HepG2 (cell line): ENCODE data around the gene OR52K1. TPM values are rescaled to one million over a fixed set of nuclear protein-coding genes. Genes with fewer than 3 reads are reported as not detected.

Experiments
- ATAC-seq: fragments of 200-7000 bp; cut with Tn5 transposase; 3 replicates; pipeline ENCODE4 v1.9.1; 2020; ENCODE audit warnings: mild to moderate bottlenecking, moderate library complexity
- BruUV-seq: library from RNA; stranded (reverse); fragments of 400-500 nt; replicated peaks from 2 replicates; lab custom pipeline; 2021; lab: Mats Ljungman, UMichigan
- CTCF ChIA-PET: fragments of 300-600 bp; formaldehyde crosslinking; extraction: SDS; loops from one replicate; lab custom pipeline; 2021; ENCODE audit warnings: low total read pairs, inconsistent platforms, low intra/inter-chr PET ratio; lab: Yijun Ruan, JAX
- POLR2A ChIA-PET: fragments of 350-600 bp; sonication (Branson Sonifier 250); formaldehyde crosslinking; loops from one replicate; lab custom pipeline; 2020; ENCODE audit warnings: antibody characterized with exemption, inconsistent platforms; lab: Yijun Ruan, JAX
- DNase-seq: peaks from one replicate; pipeline ENCODE4 v3.0.0-alpha.2; 2015; ENCODE audit warnings: low spot score
- FAIRE-seq: peaks from 3 replicates; lab custom pipeline; 2011; peaks lifted over from hg19 to GRCh38; lab: Jason Lieb, UNC
- H2AFZ ChIP-seq: one replicate; pipeline ENCODE4 v1.6.1; 2011; ENCODE audit warnings: low read length, inconsistent platforms
- H3K27ac ChIP-seq: fragments of 300-600 bp; 3 replicates; pipeline ENCODE4 v1.8.0; 2011; ENCODE audit warnings: mixed run types, mild to moderate bottlenecking, mixed read lengths, low read length, inconsistent platforms; ENCODE audit not compliant: insufficient read depth; ENCODE audit errors: extremely low read length
- H3K27me3 ChIP-seq, 2 experiments: fragments of 200-600 bp in 1 of 2; 2 replicates in 1 of 2; 3 replicates in 1 of 2; pipeline versions ENCODE4 v1.6.0 to v1.8.0; 2011; ENCODE audit warnings: low read length in 2 of 2, mild to moderate bottlenecking in 2 of 2, moderate library complexity in 2 of 2, inconsistent platforms in 1 of 2; ENCODE audit not compliant: insufficient read depth in 2 of 2, control insufficient read depth in 1 of 2
- H3K36me3 ChIP-seq, 2 experiments: fragments of 200-600 bp in 1 of 2; replicated peaks in 1 of 2; 2 replicates in 1 of 2; 3 replicates in 1 of 2; pipeline versions ENCODE4 v1.5.1 to v1.8.0; 2011; ENCODE audit warnings: low read length in 2 of 2, inconsistent platforms in 1 of 2; ENCODE audit not compliant: insufficient read depth in 2 of 2, control insufficient read depth in 1 of 2
- H3K4me1 ChIP-seq: 2 replicates; pipeline ENCODE4 v1.5.1; 2012; ENCODE audit warnings: low read length, inconsistent platforms; ENCODE audit not compliant: insufficient read depth
- H3K4me2 ChIP-seq: 2 replicates; pipeline ENCODE4 v1.6.0; 2011; ENCODE audit warnings: low read depth, low read length, inconsistent platforms
- H3K4me3 ChIP-seq, 3 experiments: fragments of 200-600 bp in 1 of 3; sonication (generic), shearing (Covaris generic) in 1 of 3; replicated peaks in 1 of 3; 2 replicates each; pipeline ENCODE4 v1.5.1; 2011 to 2016; ENCODE audit warnings: low read length in 3 of 3, inconsistent platforms in 2 of 3, low read depth in 2 of 3, mild to moderate bottlenecking in 2 of 3, control low read depth in 1 of 3, mixed read lengths in 1 of 3; ENCODE audit not compliant: insufficient read depth in 1 of 3
- H3K79me2 ChIP-seq: one replicate; pipeline ENCODE4 v1.6.1; 2011; ENCODE audit warnings: low read length, inconsistent platforms; ENCODE audit not compliant: insufficient read depth
- H3K9ac ChIP-seq: 2 replicates; pipeline ENCODE4 v1.6.0; 2011; ENCODE audit warnings: mild to moderate bottlenecking, low read depth, low read length, inconsistent platforms; ENCODE audit not compliant: insufficient read depth
- H3K9me3 ChIP-seq: 2 replicates; pipeline ENCODE4 v1.5.1; 2012; ENCODE audit warnings: mild to moderate bottlenecking, low read length
- H4K20me1 ChIP-seq: 2 replicates; pipeline ENCODE4 v1.6.0; 2011; ENCODE audit warnings: inconsistent platforms, mild to moderate bottlenecking, low read length, moderate library complexity; ENCODE audit not compliant: insufficient read depth
- DMAP1 ChIP-seq: IDR thresholded peaks from 2 replicates; pipeline ENCODE4 v1.6.1; 2016
- HIVEP1 ChIP-seq: sonication (generic); formaldehyde crosslinking; IDR thresholded peaks from 2 replicates; pipeline ENCODE4 v1.4.0; 2020; ENCODE audit warnings: mild to moderate bottlenecking, missing genetic modification reagents
- HMG20A ChIP-seq: IDR thresholded peaks from 2 replicates; pipeline ENCODE4 v1.6.1; 2016; ENCODE audit warnings: borderline replicate concordance
- JDP2 ChIP-seq: sonication (generic); formaldehyde crosslinking; IDR thresholded peaks from 2 replicates; pipeline ENCODE4 v1.8.1; 2022; ENCODE audit warnings: missing genetic modification reagents, borderline replicate concordance
- POLR2G ChIP-seq: fragments of 200-400 bp; formaldehyde crosslinking; IDR thresholded peaks from 2 replicates; pipeline ENCODE4 v1.6.1; 2018; ENCODE audit warnings: mild to moderate bottlenecking, low read depth, low read length, moderate library complexity
- RBM39 ChIP-seq: fragments of 200-400 bp; formaldehyde crosslinking; IDR thresholded peaks from one replicate; pipeline ENCODE4 v1.6.1; 2018; ENCODE audit warnings: antibody characterized with exemption, mild to moderate bottlenecking, low read depth, low read length; ENCODE audit not compliant: poor library complexity, severe bottlenecking
- SKIL ChIP-seq: sonication (generic); formaldehyde crosslinking; IDR thresholded peaks from 2 replicates; pipeline ENCODE4 v1.8.0; 2022; ENCODE audit warnings: missing genetic modification reagents, mild to moderate bottlenecking, moderate library complexity, borderline replicate concordance
- SYNCRIP ChIP-seq: fragments of 200-400 bp; formaldehyde crosslinking; IDR thresholded peaks from 2 replicates; pipeline ENCODE4 v1.6.1; 2018; ENCODE audit warnings: mild to moderate bottlenecking, low read depth, low read length; ENCODE audit not compliant: insufficient read depth
- ZFP82 ChIP-seq: sonication (generic); formaldehyde crosslinking; IDR thresholded peaks from 2 replicates; pipeline ENCODE4 v1.5.1; 2020; ENCODE audit warnings: mild to moderate bottlenecking, missing genetic modification reagents, borderline replicate concordance
- ZNF207 ChIP-seq: fragments of 450-650 bp; IDR thresholded peaks from 2 replicates; pipeline ENCODE4 v1.6.1; 2016; ENCODE audit warnings: antibody characterized with exemption, borderline replicate concordance
- ZNF232 ChIP-seq: sonication (generic); formaldehyde crosslinking; IDR thresholded peaks from 2 replicates; pipeline ENCODE4 v1.4.0; 2020; ENCODE audit warnings: missing genetic modification reagents, borderline replicate concordance
- ZNF256 ChIP-seq: sonication (generic); formaldehyde crosslinking; conservative IDR thresholded peaks from 2 replicates; pipeline ENCODE4 v1.4.0; 2020; ENCODE audit warnings: missing genetic modification reagents
- ZNF574 ChIP-seq: sonication (generic); formaldehyde crosslinking; IDR thresholded peaks from 2 replicates; pipeline ENCODE4 v1.4.0; 2020; ENCODE audit warnings: missing genetic modification reagents
- ZSCAN21 ChIP-seq: sonication (generic); formaldehyde crosslinking; IDR thresholded peaks from 2 replicates; pipeline ENCODE4 v1.8.0; 2022; ENCODE audit warnings: mild to moderate bottlenecking, missing genetic modification reagents, moderate library complexity, borderline replicate concordance
- WGBS: methylation state at CpG from one replicate; pipeline ENCODE4 v1.1.6; 2017; ENCODE audit warnings: low lambda C conversion rate; 5-methylcytosine and 5-hydroxymethylcytosine counted together
- in situ Hi-C: cut with HindIII; loops from 2 replicates; pipeline ENCODE4 v1.10.0; 2017; ENCODE audit warnings: low pct_unique_long_range_greater_than_20kb; ENCODE audit not compliant: extremely low pct_ligation_motif_present
- intact Hi-C: fragments of 100-400 bp; cut with micrococcal nuclease; formaldehyde crosslinking; loops from one replicate; pipeline ENCODE4 v1.10.0; 2022; ENCODE audit not compliant: unreplicated experiment
- polyA plus RNA-seq, 8 experiments: library from polyadenylated mRNA; depleted of rRNA in 3 of 8; stranded (reverse) in 7 of 8; unstranded in 1 of 8; fragments of >200 nt; fragmentation: Illumina TruSeq in 4 of 8; extraction: Trizol in 4 of 8; gene quantifications; 2 replicates each; pipeline versions ENCODE4 v1.2.1 to v1.2.3, GENCODE V29; 2011 to 2016; ENCODE audit warnings: low read depth in 4 of 8, missing spikeins in 1 of 8, mixed read lengths in 1 of 8; ENCODE audit not compliant: insufficient read depth in 1 of 8
- total RNA-seq, 5 experiments: library from RNA; depleted of rRNA; stranded (reverse); fragments of >200 nt; fragmentation: Illumina TruSeq; extraction: Trizol; gene quantifications; 2 replicates each; pipeline ENCODE4 v1.2.3, GENCODE V29; 2016; ENCODE audit warnings: low read depth in 1 of 5

OR52K1 gene
- total and polyA plus RNA-seq, 2 of the 13 experiments (the other 11 are each of a cell fraction or from before 2014, with no cell fraction given): not detected

GRCh38 chr11:4479644-4480043 is 2.8 kb upstream of the OR52K1 start:
- POLR2A ChIA-PET: no interaction called here
- no peak overlapping the region for H3K27ac ChIP-seq
- WGBS: 3% methylated on average over 1 of the region's 1 CpG
- no peaks in the 10 kb centered on the region for H4K20me1 ChIP-seq
- CTCF ChIA-PET: no interaction called here
- H3K4me2 ChIP-seq: no peak overlapping the region
- no peak overlapping the region for H3K9ac ChIP-seq
- no peak overlapping the region for H2AFZ ChIP-seq
- no peaks in the 10 kb centered on the region for H3K4me1 ChIP-seq
- no peak overlapping the region for H3K4me3 ChIP-seq
- intact Hi-C loops (no loop called here), in situ Hi-C loops (no loop called here)
- 0 out of 5 replicates have a peak, but pooled peaks cover 0 to 2% of the 10 kb centered on the region in 2 experiments for H3K27me3 ChIP-seq
- ATAC-seq (no peak), DNase-seq (no peak), FAIRE-seq (no peak)
- H3K36me3 ChIP-seq: no peaks in the 10 kb centered on the region
- H3K9me3 ChIP-seq: no peaks in the 10 kb centered on the region
- TF ChIP-seq ZNF256 (no peak), JDP2 (CRISPR knock-in tag) (no peak), SYNCRIP (no peak), HIVEP1 (no peak), HMG20A (CRISPR knock-in tag) (no peak), ZNF232 (no peak), RBM39 (no peak)
- no peaks in the 10 kb centered on the region for H3K79me2 ChIP-seq
- BruUV-seq: no TSS peak

- Histone ChIP-seq H3K27ac (no peak overlapping the region), H3K4me2 (no peak overlapping the region), H3K36me3 (no peaks in the 10 kb centered on the region), H3K4me1 (no peaks in the 10 kb centered on the region), H3K4me3 (no peak overlapping the region), H3K27me3 (0 out of 5 replicates have a peak, but pooled peaks cover 0 to 4% of the 10 kb centered on the region in 2 experiments), H3K79me2 (no peaks in the 10 kb centered on the region), H2AFZ (no peak overlapping the region), H3K9me3 (no peaks in the 10 kb centered on the region), H3K9ac (no peak overlapping the region), H4K20me1 (no peaks in the 10 kb centered on the region)
- no peak for DNase-seq
- WGBS: 29% methylated on average over 4 of the region's 4 CpGs
- ChIA-PET CTCF (no interaction called here), POLR2A (no interaction called here)
- no TSS peak for BruUV-seq
- ATAC-seq: no peak
- FAIRE-seq: no peak
- in situ Hi-C loops (no loop called here), intact Hi-C loops (no loop called here)
- TF ChIP-seq ZNF207 (no peak), DMAP1 (CRISPR knock-in tag) (no peak), ZSCAN21 (CRISPR knock-in tag) (no peak), ZNF232 (no peak), POLR2G (no peak), ZNF574 (CRISPR knock-in tag) (no peak), SKIL (no peak), ZFP82 (CRISPR knock-in tag) (no peak)
These were observed 1.7 kb upstream of the OR52K1 start for GRCh38 chr11:4480577-4481239.
